IPS DF 4.7 (cell line): ENCODE data around the gene SPPL2C.
A peak's percentile ranks its signal among the peaks of the same experiment; 100 is the strongest.

ENCODE experiments used
- DNase-seq: peaks from one replicate; pipeline ENCODE4 v3.0.0-alpha.2; 2013; ENCODE audit warnings: low spot score; ENCODE audit errors: extremely low read depth

Gene SPPL2C

GRCh38 chr17:45873728-45874127 lies 29.0 kb downstream of the SPPL2C start:
- DNase-seq, result no peak

- DNase-seq, result no peak
Observed at GRCh38 chr17:45874151-45874550, 29.5 kb downstream of the SPPL2C start.

- no peak for DNase-seq
Observed at GRCh38 chr17:45876539-45876938, 31.9 kb downstream of the SPPL2C start.

GRCh38 chr17:45877467-45877866 lies 32.8 kb downstream of the SPPL2C start:
- no peak for DNase-seq

GRCh38 chr17:45883063-45883462 lies 38.4 kb downstream of the SPPL2C start:
- no peak for DNase-seq

GRCh38 chr17:45886852-45887251 lies 42.2 kb downstream of the SPPL2C start:
- DNase-seq, result no peak

- no peak for DNase-seq
Observed at GRCh38 chr17:45888392-45888791, 43.7 kb downstream of the SPPL2C start.

- no peak for DNase-seq
Observed at GRCh38 chr17:45889579-45889978, 44.9 kb downstream of the SPPL2C start.

- no peak for DNase-seq
Observed at GRCh38 chr17:45893725-45894021, 49.0 kb downstream of the SPPL2C start.

- peak; percentile 75 for DNase-seq
Observed at GRCh38 chr17:45894022-45894784, 49.5 kb downstream of the SPPL2C start, which contains the start of gene MAPT. TSS of gene MAPT (plus strand) at chr17:45894554. CDS start at chr17:45962338, 67,784 bp downstream.

- no peak for DNase-seq
Observed at GRCh38 chr17:45895304-45895968, 50.8 kb downstream of the SPPL2C start.

- no peak for DNase-seq
Observed at GRCh38 chr17:45895969-45896785, 51.5 kb downstream of the SPPL2C start.
